Immature natural killer cell (primary cell): ENCODE measurements around the gene CDCA3. TPM values are rescaled to one million over a fixed set of nuclear protein-coding genes. Genes with fewer than 3 reads are reported as not detected.
A peak's percentile ranks its signal among the peaks of the same experiment; 100 is the strongest.
"Not testable (repeated sequence)": the region's sequence is repeated elsewhere in the genome, so short reads cannot be mapped to it uniquely, and the experiment has no call there.

Experiments used
- DNase-seq, 3 donors: peaks; one replicate each; pipeline ENCODE4 v3.0.0; 2022; ENCODE audit warnings: mixed read lengths in 1 of 3
- H3K27ac Mint-ChIP-seq, 6 donors: one replicate each; pipeline ENCODE4 v1.8.0; 2020; ENCODE audit warnings: mixed read lengths in 6 of 6, mild to moderate bottlenecking in 5 of 6, inconsistent platforms in 4 of 6, moderate library complexity in 3 of 6
- H3K27me3 Mint-ChIP-seq, 3 donors: one replicate each; pipeline ENCODE4 v1.8.0; 2020 to 2021; ENCODE audit warnings: low read depth in 3 of 3, mild to moderate bottlenecking in 3 of 3, mixed read lengths in 3 of 3, moderate library complexity in 3 of 3, inconsistent platforms in 1 of 3
- H3K36me3 Mint-ChIP-seq, 3 donors: one replicate each; pipeline ENCODE4 v1.8.0; 2020; ENCODE audit warnings: mixed read lengths in 3 of 3, inconsistent platforms in 2 of 3, mild to moderate bottlenecking in 2 of 3
- H3K4me1 Mint-ChIP-seq, 2 donors: one replicate each; pipeline ENCODE4 v1.8.0; 2020; ENCODE audit warnings: inconsistent platforms in 2 of 2, mild to moderate bottlenecking in 2 of 2, mixed read lengths in 2 of 2, moderate library complexity in 1 of 2
- H3K4me3 Mint-ChIP-seq, 5 donors: one replicate each; pipeline ENCODE4 v1.8.0; 2020; ENCODE audit warnings: mild to moderate bottlenecking in 5 of 5, mixed read lengths in 5 of 5, inconsistent platforms in 3 of 5, moderate library complexity in 3 of 5
- H3K9me3 Mint-ChIP-seq, 6 donors: one replicate each; pipeline ENCODE4 v1.8.0; 2020; ENCODE audit warnings: mild to moderate bottlenecking in 6 of 6, mixed read lengths in 6 of 6, inconsistent platforms in 4 of 6, moderate library complexity in 3 of 6
- polyA plus RNA-seq, 3 donors: library from polyadenylated mRNA; unstranded; fragments of 300-500 nt; fragmentation: Illumina TruSeq; gene quantifications; one replicate each; pipeline ENCODE4 v1.2.3, GENCODE V29; 2021

CDCA3 gene
- polyA plus RNA-seq, 3 donors from 2014 or later = 0.99 to 1.5 TPM; not detected in 1

DNA sequence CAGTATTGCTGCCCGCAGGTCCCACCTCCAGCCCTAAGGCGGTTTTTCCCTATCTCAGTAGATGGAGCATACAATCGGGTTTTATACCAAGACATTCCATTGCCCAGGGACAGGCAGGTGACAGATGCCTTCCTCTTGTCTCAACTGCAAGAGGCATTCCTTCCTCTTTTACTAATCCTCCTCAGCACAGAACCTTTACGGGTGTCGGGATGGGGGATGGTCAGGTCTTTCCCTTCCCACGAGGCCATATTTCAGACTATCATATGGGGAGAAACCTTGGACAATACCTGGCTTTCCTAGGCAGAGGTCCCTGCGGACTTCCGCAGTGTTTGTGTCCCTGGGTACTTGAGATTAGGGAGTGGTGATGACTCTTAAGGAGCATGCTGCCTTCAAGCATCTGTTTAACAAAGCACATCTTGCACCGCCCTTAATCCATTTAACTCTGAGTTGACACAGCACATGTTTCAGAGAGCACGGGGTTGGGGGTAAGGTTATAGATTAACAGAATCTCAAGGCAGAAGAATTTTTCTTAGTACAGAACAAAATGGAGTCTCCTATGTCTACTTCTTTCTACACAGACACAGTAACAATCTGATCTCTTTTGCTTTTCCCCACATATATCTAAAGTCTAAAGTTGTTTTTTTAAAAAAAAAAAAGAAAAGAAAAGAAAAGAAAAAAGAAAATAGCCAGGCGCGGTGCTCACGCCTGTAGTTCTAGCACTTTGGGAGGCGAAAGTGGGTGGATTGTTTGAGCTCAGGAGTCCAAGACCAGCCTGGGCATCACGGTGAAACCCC is 35.3 kb upstream of the CDCA3 start:
- DNase-seq, H3K27me3 Mint-ChIP-seq, H3K9me3 Mint-ChIP-seq, H3K27ac Mint-ChIP-seq, H3K4me3 Mint-ChIP-seq, H3K4me1 Mint-ChIP-seq, H3K36me3 Mint-ChIP-seq: not testable (repeated sequence)

DNA sequence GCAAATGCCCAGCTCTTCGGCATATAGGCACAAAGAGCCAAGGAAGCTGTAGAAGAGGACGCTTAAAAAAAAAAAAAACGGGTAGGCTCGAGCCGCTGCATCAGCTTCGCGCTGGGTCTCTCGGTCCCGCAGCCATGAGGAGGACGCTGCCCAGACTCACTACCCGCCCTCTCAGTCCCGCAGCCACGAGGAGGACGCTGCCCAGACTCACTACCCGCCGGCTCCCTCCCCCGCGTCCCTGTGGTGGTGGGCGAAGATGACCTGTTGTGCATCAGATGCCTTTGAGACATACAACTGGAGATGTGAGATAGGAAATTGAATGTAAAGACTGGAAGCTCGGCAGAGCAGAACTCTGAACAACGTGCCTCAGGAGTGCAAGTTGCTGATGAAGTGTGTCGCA is 33.5 kb upstream of the CDCA3 start:
- no peak overlapping the region for H3K27ac Mint-ChIP-seq
- no peaks in the 10 kb centered on the region for H3K4me1 Mint-ChIP-seq
- no peak overlapping the region for H3K4me3 Mint-ChIP-seq
- H3K9me3 Mint-ChIP-seq = no peaks in the 10 kb centered on the region
- peaks cover 0 to 10% (median 4%) of the 10 kb centered on the region in 3 donors for H3K36me3 Mint-ChIP-seq
- H3K27me3 Mint-ChIP-seq = no peaks in the 10 kb centered on the region
- DNase-seq = no peak

DNA sequence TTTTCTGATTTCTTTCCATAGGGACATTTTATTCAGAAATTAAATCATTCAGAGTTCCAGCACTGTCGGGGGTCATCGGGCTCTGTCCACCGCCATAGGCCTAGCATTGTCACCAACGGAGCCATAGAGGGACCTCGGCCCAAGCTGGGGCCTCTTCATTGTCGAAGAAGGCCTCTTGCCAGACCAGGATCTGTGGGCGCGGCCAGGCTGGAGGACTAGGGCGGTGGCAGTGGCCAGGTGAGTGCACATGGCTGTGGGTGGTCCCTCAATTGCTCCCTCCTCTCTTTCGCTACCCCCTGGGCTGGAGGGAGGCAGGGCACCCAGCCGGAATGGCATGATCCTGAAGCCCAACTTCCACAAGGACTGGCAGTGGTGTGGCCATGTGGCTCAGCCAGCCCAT is 32.6 kb upstream of the CDCA3 start:
- no peaks in the 10 kb centered on the region for H3K4me1 Mint-ChIP-seq
- DNase-seq = no peak
- no peaks in the 10 kb centered on the region for H3K27me3 Mint-ChIP-seq
- H3K27ac Mint-ChIP-seq = no peak overlapping the region
- peaks cover 0 to 10% (median 4%) of the 10 kb centered on the region in 3 donors for H3K36me3 Mint-ChIP-seq
- no peaks in the 10 kb centered on the region for H3K9me3 Mint-ChIP-seq
- no peak overlapping the region for H3K4me3 Mint-ChIP-seq

- Mint-ChIP-seq H3K9me3 (no peaks in the 10 kb centered on the region), H3K36me3 (peaks cover 0 to 10% (median 4%) of the 10 kb centered on the region in 3 donors), H3K27me3 (no peaks in the 10 kb centered on the region), H3K4me1 (no peaks in the 10 kb centered on the region), H3K4me3 (no peak overlapping the region), H3K27ac (no peak overlapping the region)
- no peak for DNase-seq
Measured at GRCh38 chr12:6883252-6883651, 32.2 kb upstream of the CDCA3 start.

DNA sequence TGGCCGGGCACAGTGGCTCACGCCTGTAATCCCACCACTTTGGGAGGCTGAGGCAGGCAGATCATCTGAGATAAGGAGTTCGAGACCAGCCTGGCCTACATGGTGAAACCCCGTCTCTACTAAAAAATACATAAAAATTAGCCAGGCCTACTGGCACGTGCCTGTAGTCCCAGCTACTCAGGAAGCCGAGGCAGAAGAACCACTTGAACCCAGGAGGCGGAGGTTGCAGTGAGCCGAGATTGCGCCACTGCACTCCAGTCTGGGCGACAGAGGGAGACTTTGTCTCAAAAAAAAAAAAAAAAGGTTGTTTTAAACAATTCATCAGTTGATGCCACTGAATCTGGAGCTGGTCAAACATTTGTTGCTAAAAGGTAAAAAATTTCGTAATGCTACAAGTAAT is 28.7 kb upstream of the CDCA3 start:
- DNase-seq, H3K4me1 Mint-ChIP-seq, H3K9me3 Mint-ChIP-seq, H3K27me3 Mint-ChIP-seq, H3K4me3 Mint-ChIP-seq, H3K27ac Mint-ChIP-seq: not testable (repeated sequence)
- peaks cover 4 to 11% (median 4%) of the 10 kb centered on the region in 3 donors for H3K36me3 Mint-ChIP-seq

DNA sequence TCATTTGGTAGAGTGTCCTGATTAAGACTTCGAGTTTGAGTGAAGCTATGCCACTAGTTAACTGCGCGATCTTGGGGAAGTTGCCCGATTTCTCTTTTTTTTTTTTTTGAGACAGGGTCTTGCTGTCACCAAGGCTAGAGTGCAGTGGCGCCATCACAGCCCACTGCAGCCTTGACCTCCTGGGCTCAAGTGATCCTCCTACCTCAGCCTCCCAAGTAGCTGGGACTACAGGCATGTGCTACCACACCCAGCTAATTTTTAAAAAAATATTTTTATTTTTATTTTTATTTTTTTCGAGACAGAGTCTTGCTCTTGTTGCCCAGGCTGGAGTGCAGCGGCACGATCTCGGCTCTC is 22.9 kb upstream of the CDCA3 start:
- H3K4me3 Mint-ChIP-seq = peak overlapping the region; percentile 86 to 92 (median 91)
- peaks cover 4 to 17% (median 8%) of the 10 kb centered on the region in 3 donors for H3K36me3 Mint-ChIP-seq
- not testable (repeated sequence) for H3K9me3 Mint-ChIP-seq, DNase-seq, H3K27me3 Mint-ChIP-seq
- peak overlapping the region; percentile 59 to 94 (median 88) for H3K27ac Mint-ChIP-seq
- H3K4me1 Mint-ChIP-seq = peaks cover 36 to 41% of the 10 kb centered on the region in 2 donors

DNA sequence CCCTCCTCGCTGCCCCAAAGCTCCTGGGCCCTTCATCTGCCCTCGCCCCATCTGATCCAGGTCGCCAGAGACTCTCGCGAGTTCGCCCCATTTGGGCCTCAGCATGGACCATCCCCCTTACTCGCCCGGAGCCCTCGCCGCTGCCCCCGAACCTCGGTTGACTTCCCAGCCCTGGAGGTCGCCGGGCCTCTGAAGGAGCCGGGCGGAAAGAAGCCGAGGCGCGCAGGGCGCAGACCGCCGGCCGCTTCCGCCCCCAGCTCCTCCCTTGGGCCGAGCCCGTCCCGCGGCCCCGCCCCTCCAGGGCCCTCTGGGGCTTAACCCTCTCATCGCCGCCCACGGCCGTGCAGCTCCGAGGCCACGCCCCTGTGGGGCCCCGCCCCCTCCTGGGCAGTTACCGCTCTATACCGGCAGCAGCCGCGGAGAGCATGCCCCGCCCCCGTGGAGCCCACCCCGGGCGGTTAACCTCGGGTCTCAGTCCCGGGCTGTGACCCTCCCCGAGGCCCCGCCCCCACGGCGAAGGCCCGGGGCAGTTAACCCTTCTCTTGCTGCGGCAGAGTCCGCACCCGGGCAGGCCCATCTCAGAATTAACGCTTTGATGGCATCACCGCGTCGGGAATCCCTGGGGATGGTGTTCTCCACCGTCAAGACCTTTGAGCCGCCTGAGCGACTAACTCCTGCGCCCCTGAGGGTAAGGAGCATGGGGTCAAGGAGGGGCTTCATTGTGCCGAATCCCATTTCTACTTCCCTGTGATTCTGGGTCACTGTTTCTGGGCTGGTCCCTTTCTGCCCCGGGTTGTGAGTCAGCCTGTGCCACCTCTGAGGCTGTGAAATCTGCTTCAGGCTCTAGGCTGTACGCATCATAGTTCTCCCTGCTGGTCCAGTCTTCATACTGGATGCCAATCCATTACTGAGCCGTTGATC is 22.3 kb upstream of the CDCA3 start, which contains the start of gene SPSB2:
Gene SPSB2, minus strand, starts transcription at position 210 of the 921 bp plus-strand sequence. CDS start 402 bp downstream, outside the sequence.
- Mint-ChIP-seq H3K27me3 (peaks cover 0 to 4% (median 3%) of the 10 kb centered on the region in 3 donors), H3K36me3 (peaks cover 4 to 17% (median 8%) of the 10 kb centered on the region in 3 donors), H3K9me3 (no peaks in the 10 kb centered on the region), H3K27ac (peak within 1 kb of the TSS; percentile 59 to 94 (median 90)), H3K4me3 (peak within 1 kb of the TSS; percentile 88 to 92 (median 91)), H3K4me1 (peaks cover 43 to 47% of the 10 kb centered on the region in 2 donors)
- DNase-seq = peak; percentile 98 to 99 (median 99)

GRCh38 chr12:6872073-6873048 is 21.3 kb upstream of the CDCA3 start:
- H3K36me3 Mint-ChIP-seq = peaks cover 3 to 17% (median 8%) of the 10 kb centered on the region in 3 donors
- peaks cover under 1 to 4% (median 4%) of the 10 kb centered on the region in 3 donors for H3K27me3 Mint-ChIP-seq
- H3K4me1 Mint-ChIP-seq = peaks cover 48 to 53% of the 10 kb centered on the region in 2 donors
- peak; percentile 84 to 86 (median 85) for DNase-seq
- peak overlapping the region; percentile 59 to 91 (median 90) for H3K27ac Mint-ChIP-seq
- no peaks in the 10 kb centered on the region for H3K9me3 Mint-ChIP-seq
- H3K4me3 Mint-ChIP-seq = peak overlapping the region; percentile 88 to 92 (median 91)

GRCh38 chr12:6871052-6871957 is 20.2 kb upstream of the CDCA3 start:
- Mint-ChIP-seq H3K27me3 (peaks cover 2 to 7% (median 6%) of the 10 kb centered on the region in 3 donors), H3K36me3 (peaks cover 0 to 13% (median 8%) of the 10 kb centered on the region in 3 donors), H3K4me1 (peaks cover 57 to 59% of the 10 kb centered on the region in 2 donors), H3K9me3 (no peaks in the 10 kb centered on the region), H3K4me3 (peak overlapping the region; percentile 88 to 92 (median 91)), H3K27ac (peak overlapping the region; percentile 31 to 91 (median 87))
- DNase-seq = no peak

DNA sequence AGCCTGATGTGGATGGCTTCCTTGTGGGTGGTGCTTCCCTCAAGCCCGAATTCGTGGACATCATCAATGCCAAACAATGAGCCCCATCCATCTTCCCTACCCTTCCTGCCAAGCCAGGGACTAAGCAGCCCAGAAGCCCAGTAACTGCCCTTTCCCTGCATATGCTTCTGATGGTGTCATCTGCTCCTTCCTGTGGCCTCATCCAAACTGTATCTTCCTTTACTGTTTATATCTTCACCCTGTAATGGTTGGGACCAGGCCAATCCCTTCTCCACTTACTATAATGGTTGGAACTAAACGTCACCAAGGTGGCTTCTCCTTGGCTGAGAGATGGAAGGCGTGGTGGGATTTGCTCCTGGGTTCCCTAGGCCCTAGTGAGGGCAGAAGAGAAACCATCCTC is 19.2 kb upstream of the CDCA3 start:
- Mint-ChIP-seq H3K4me1 (peaks cover 57 to 59% of the 10 kb centered on the region in 2 donors), H3K4me3 (peak overlapping the region in 4 of 5 donors; percentile 14 to 64 (median 58)), H3K27ac (peak overlapping the region in 4 of 6 donors; percentile 33 to 49 (median 41)), H3K36me3 (peaks cover 0 to 13% (median 4%) of the 10 kb centered on the region in 3 donors)
- H3K27me3 Mint-ChIP-seq, DNase-seq, H3K9me3 Mint-ChIP-seq: not testable (repeated sequence)

DNA sequence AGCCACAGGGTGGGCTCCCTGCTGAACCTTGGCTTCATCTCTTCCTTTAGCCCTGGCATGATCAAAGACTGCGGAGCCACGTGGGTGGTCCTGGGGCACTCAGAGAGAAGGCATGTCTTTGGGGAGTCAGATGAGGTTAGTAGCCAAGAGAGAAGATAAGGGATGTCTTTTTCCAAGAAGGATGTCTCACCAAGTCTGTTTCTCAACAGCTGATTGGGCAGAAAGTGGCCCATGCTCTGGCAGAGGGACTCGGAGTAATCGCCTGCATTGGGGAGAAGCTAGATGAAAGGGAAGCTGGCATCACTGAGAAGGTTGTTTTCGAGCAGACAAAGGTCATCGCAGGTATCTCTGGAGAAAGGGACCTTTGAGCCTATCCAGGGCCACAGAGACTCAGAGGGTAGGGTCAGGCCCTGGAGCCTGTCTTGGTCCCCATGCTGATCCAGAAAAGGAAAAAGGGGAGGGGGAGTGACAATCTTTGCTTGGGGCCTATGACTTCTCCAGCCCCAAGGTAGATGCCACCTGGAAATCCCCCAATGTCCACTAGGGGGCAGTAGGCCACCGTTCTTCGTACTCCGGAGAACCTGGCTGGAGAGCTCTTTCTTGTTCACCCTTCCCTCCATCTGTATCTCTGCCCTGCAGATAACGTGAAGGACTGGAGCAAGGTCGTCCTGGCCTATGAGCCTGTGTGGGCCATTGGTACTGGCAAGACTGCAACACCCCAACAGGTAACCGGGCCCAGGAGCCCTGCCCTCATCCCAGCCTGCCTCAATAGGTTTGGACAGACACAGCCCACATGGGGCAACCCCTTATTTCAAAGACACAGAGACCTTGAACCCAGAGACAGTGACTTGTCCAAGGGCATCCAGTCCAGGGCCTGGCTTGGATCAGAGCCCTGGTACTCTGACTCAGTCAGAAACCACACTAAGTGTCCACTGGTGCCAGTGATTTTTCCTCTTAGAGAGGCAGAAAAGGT is 18.2 kb upstream of the CDCA3 start:
- H3K27me3 Mint-ChIP-seq = peaks cover 2 to 6% (median 5%) of the 10 kb centered on the region in 3 donors
- no peaks in the 10 kb centered on the region for H3K9me3 Mint-ChIP-seq
- peak; percentile 76 to 81 (median 76) for DNase-seq
- H3K4me3 Mint-ChIP-seq = peak overlapping the region; percentile 85 to 92 (median 86)
- H3K4me1 Mint-ChIP-seq = peaks cover 56 to 59% of the 10 kb centered on the region in 2 donors
- peaks cover 4 to 20% (median 11%) of the 10 kb centered on the region in 3 donors for H3K36me3 Mint-ChIP-seq
- H3K27ac Mint-ChIP-seq = peak overlapping the region; percentile 58 to 87 (median 76)
